HG02763 (cell line): ENCODE results near the gene ICE1.

ENCODE experiments used
- ATAC-seq: cut with Tn5 transposase; IDR thresholded peaks from one replicate; pipeline ENCODE4 v1.9.1; 2021; ENCODE audit warnings: mild to moderate bottlenecking, moderate library complexity; ENCODE audit not compliant: unreplicated experiment

Gene ICE1

DNA sequence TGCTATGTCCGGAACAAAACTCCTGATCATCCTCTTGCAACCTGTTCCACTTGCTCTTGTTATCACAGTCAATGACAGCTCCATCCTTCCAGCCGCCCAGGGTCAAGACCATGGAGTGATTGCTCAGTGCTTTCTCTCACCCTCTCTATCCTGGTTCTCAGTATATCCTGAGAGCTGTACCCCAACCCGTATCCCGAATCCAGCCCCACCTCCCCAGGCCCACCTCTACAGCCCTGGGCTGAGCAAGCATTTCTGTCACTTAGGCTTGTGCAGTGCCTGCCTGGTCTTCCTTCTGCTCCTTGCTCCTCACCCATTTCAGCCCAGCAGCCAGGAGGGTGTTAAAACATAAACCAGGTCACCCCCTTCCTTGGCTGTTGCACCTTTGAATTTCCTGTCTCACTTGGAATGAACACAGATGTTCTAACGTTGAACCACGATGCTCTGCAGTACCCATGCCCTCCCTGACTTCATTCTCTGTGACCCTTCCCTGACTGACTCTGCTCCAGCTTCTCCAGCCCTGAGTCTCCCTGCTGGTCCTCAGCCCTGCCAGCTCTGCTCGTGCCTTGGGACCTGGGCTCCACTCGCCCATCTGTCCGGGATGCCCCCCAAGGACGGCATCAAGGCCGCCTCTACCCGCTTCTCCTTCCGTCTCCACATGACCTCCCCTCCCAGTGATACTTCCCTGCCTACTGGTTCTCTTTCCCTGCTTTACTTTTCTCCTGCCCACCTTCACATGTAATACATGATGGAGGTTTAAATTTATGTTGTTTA lies 110.0 kb downstream of the ICE1 start:
- ATAC-seq = no peak

DNA sequence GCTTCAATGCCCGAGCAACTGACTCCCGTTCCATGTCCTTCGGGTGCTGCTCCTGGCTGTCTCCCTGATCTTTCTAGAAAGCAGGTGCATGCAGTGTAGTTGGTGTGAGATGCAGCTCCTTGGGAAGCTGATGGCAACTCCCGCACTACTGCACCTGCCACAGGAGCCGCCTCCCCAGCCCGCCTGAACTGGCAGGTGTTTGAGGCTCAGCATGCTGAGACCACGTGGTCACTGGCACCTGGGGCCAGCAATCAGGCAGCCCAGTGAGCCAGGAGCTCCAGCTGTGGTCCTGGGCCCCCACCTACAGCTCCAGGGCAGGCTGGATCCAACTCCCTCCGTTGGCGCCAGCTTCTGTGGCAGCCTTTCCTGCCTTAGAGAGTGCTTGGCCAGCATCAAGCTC lies 111.5 kb downstream of the ICE1 start:
- ATAC-seq = no peak

DNA sequence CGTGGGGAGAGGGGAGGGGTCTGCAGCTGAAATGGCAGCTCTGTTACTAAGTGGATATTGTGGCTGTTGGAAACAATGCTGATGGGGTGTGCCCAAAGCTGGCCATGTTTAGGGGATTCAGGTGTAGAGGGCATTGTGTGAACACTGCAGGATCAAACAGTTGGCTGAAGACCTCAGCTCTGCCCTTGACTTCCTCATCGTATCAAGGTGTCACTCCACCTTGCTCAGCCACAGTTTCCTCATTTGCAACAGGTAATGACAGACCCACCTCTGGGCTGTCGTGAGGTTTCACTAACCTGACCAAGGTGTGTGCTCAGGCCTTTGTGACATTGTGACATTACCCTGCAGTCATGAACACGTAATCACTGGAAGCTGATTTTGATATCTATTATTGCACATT lies 111.9 kb downstream of the ICE1 start:
- ATAC-seq = no peak

DNA sequence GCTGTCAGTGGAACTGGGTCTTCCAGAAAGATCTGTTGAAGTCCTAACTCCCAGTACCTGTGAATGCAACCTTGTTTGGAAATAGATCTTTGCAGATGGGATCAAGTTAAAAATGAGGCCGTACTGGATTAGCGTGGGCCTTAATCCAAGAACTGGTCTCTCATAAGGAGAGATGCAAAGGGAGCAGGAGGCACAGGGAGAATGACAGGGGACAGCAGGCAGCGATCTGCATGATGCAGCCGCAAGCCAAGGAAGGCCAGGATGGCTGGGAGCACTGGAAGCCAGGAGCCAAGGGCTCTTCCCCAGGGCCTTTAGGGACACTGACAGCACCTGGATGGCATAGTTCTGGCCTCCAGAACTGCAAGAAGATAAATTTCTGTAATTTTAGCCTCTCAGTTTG lies 114.4 kb downstream of the ICE1 start:
- ATAC-seq = no peak

DNA sequence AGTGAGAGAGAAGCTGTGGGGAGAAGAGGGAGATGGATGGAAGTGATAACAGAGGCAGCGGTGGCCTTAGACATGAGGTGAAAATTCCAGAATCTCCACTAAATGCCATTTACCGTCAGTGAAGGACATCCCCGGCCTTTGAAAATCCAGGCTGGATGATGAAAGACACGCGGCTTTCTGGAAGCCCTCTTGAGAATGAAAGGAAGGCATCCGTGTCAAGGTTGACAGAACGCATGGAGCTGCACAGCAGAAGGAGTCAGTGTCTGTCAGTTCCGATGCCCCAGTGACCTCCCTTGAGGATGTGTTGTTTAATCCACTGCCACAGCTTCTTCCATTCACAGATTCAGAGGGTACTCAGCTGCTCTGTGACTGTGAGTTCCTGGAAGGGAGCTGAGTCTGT lies 114.9 kb downstream of the ICE1 start:
- ATAC-seq = no peak

- no peak for ATAC-seq
Observed at GRCh38 chr5:5539590-5539989, 117.1 kb downstream of the ICE1 start.
